Keratinocyte (primary cell): ENCODE measurements around the gene MASP2. TPM values are rescaled to one million over a fixed set of nuclear protein-coding genes. Genes with fewer than 3 reads are reported as not detected.

ENCODE experiments used
- DNase-seq: peaks from one replicate; pipeline ENCODE4 v3.0.0-alpha.2; 2011; ENCODE audit warnings: low read depth, missing footprints, low spot score
- FAIRE-seq: peaks from 2 replicates; lab custom pipeline; 2011; peaks lifted over from hg19 to GRCh38; lab: Jason Lieb, UNC
- H2AFZ ChIP-seq: 2 replicates; pipeline ENCODE4 v1.6.0; 2012; ENCODE audit warnings: low read length, control low read depth, inconsistent platforms; ENCODE audit not compliant: control insufficient read depth
- H3K27ac ChIP-seq: 2 replicates; pipeline ENCODE4 v1.5.1; 2011; ENCODE audit warnings: low read length; ENCODE audit not compliant: control insufficient read depth, insufficient read depth
- H3K27me3 ChIP-seq: 3 replicates; pipeline ENCODE4 v1.6.0; 2011; ENCODE audit warnings: low read length; ENCODE audit not compliant: control insufficient read depth, insufficient read depth; ENCODE audit errors: extremely low read depth
- H3K36me3 ChIP-seq, 2 experiments: 2 replicates in 1 of 2; 3 replicates in 1 of 2; pipeline ENCODE4 v1.5.1; 2011; ENCODE audit warnings: low read length in 2 of 2, mild to moderate bottlenecking in 1 of 2; ENCODE audit not compliant: control insufficient read depth in 2 of 2, insufficient read depth in 2 of 2; ENCODE audit errors: extremely low read depth in 1 of 2
- H3K4me1 ChIP-seq: 3 replicates; pipeline ENCODE4 v1.5.1; 2011; ENCODE audit warnings: low read length; ENCODE audit not compliant: control insufficient read depth, insufficient read depth; ENCODE audit errors: extremely low read depth
- H3K4me2 ChIP-seq: 3 replicates; pipeline ENCODE4 v1.6.0; 2011; ENCODE audit warnings: low read depth, low read length; ENCODE audit not compliant: control insufficient read depth, insufficient read depth; ENCODE audit errors: extremely low read depth
- H3K4me3 ChIP-seq, 3 experiments: fragments of 200-600 bp in 1 of 3; sonication (generic) in 1 of 3; 2 replicates in 2 of 3; 3 replicates in 1 of 3; pipeline ENCODE4 v1.5.1; 2011 to 2016; ENCODE audit warnings: low read length in 3 of 3, mild to moderate bottlenecking in 3 of 3, control low read depth in 2 of 3, inconsistent platforms in 1 of 3, low read depth in 1 of 3, mixed read lengths in 1 of 3, mixed run types in 1 of 3, moderate library complexity in 1 of 3; ENCODE audit not compliant: control insufficient read depth in 2 of 3, insufficient read depth in 2 of 3; ENCODE audit errors: extremely low read depth in 1 of 3
- H3K79me2 ChIP-seq: 2 replicates; pipeline ENCODE4 v1.6.0; 2012; ENCODE audit warnings: low read length; ENCODE audit not compliant: control insufficient read depth, insufficient read depth
- H3K9ac ChIP-seq: 3 replicates; pipeline ENCODE4 v1.6.0; 2011; ENCODE audit warnings: low read length; ENCODE audit not compliant: control insufficient read depth, insufficient read depth; ENCODE audit errors: extremely low read depth
- H3K9me1 ChIP-seq: 3 replicates; pipeline ENCODE4 v1.6.0; 2011; ENCODE audit warnings: low read length; ENCODE audit not compliant: control insufficient read depth, insufficient read depth; ENCODE audit errors: extremely low read depth
- H3K9me3 ChIP-seq: 2 replicates; pipeline ENCODE4 v1.5.1; 2012; ENCODE audit warnings: low read depth, low read length; ENCODE audit not compliant: control insufficient read depth
- H4K20me1 ChIP-seq: 3 replicates; pipeline ENCODE4 v1.6.0; 2011; ENCODE audit warnings: low read length; ENCODE audit not compliant: control insufficient read depth, insufficient read depth; ENCODE audit errors: extremely low read depth
- CTCF ChIP-seq, 3 experiments: IDR thresholded peaks in 1 of 3; conservative IDR thresholded peaks in 1 of 3; optimal IDR thresholded peaks in 1 of 3; 2 replicates in 2 of 3; 3 replicates in 1 of 3; pipeline versions ENCODE3 to v1.5.1; 2011; ENCODE audit warnings: low read length in 3 of 3, mild to moderate bottlenecking in 3 of 3, moderate library complexity in 2 of 3, control low read depth in 1 of 3, inconsistent platforms in 1 of 3; ENCODE audit not compliant: insufficient read depth in 2 of 3; ENCODE audit errors: extremely low read depth in 1 of 3
- EZH2 ChIP-seq: IDR thresholded peaks from one replicate; pipeline ENCODE4 v1.6.1; 2012; ENCODE audit warnings: inconsistent platforms, mild to moderate bottlenecking, low read length, moderate library complexity
- dilution Hi-C: fragments of 300-500 bp; cut with MboI; formaldehyde crosslinking; loops from one replicate; pipeline ENCODE4 v1.7.0; 2020; ENCODE audit warnings: low sequenced_read_pairs; ENCODE audit not compliant: extremely low pct_ligation_motif_present
- polyA plus RNA-seq, 5 experiments: library from polyadenylated mRNA; depleted of rRNA in 3 of 5; stranded (reverse) in 3 of 5; stranded (forward) in 1 of 5; unstranded in 1 of 5; fragments of >200 nt; gene quantifications; 1 replicate in 1 of 5; 2 replicates in 3 of 5; 3 replicates in 1 of 5; pipeline versions ENCODE4 v1.2.1 to v1.2.3, GENCODE V29; 2011 to 2012; ENCODE audit warnings: missing spikeins in 2 of 5, low read depth in 1 of 5, low replicate concordance in 1 of 5

MASP2 gene
- polyA plus RNA-seq, 1 donor (not counting 4 experiments of a cell fraction or from before 2014, with no cell fraction given) = 0.03 TPM

GRCh38 chr1:11055676-11056075, 8.6 kb upstream of the MASP2 start:
- Histone ChIP-seq H3K79me2 (peaks cover 17% of the 10 kb centered on the region), H3K36me3 (peaks cover 11 to 16% of the 10 kb centered on the region in 2 experiments), H3K4me1 (peaks cover 10% of the 10 kb centered on the region), H3K9me1 (no peaks in the 10 kb centered on the region), H3K9ac (no peak overlapping the region), H3K9me3 (no peaks in the 10 kb centered on the region), H3K4me3 (no peak overlapping the region), H3K27ac (no peak overlapping the region), H4K20me1 (peaks cover 2% of the 10 kb centered on the region), H3K4me2 (no peak overlapping the region), H2AFZ (no peak overlapping the region), H3K27me3 (no peaks in the 10 kb centered on the region)
- dilution Hi-C loops = no loop called here
- no peak for FAIRE-seq
- TF ChIP-seq EZH2 (no peak), CTCF (optimal IDR thresholded peaks at IDR 0.05 in 1 of 3, IDR thresholded peaks at IDR 0.05 in 1 of 3, conservative IDR thresholded peaks at IDR 0.05 in 1 of 3; ENCODE audit: extremely low read depth in 1 of 3, insufficient read depth in 2 of 3, low read length in 3 of 3) (no peak)
- DNase-seq = no peak

GRCh38 chr1:11054666-11055065, 7.6 kb upstream of the MASP2 start:
- FAIRE-seq = no peak
- H3K79me2 ChIP-seq = peaks cover 16% of the 10 kb centered on the region

More at GRCh38 chr1:11054666-11055065, 7.6 kb upstream of the MASP2 start:
- no peaks in the 10 kb centered on the region for H3K9me3 ChIP-seq
- TF ChIP-seq EZH2 (no peak), CTCF (optimal IDR thresholded peaks at IDR 0.05 in 1 of 3, IDR thresholded peaks at IDR 0.05 in 1 of 3, conservative IDR thresholded peaks at IDR 0.05 in 1 of 3; ENCODE audit: extremely low read depth in 1 of 3, insufficient read depth in 2 of 3, low read length in 3 of 3) (no peak)
- no peak overlapping the region for H3K4me3 ChIP-seq
- H3K36me3 ChIP-seq = peaks cover 11 to 16% of the 10 kb centered on the region in 2 experiments
- no peak overlapping the region for H3K4me2 ChIP-seq
- H3K9ac ChIP-seq = no peak overlapping the region
- peaks cover 10% of the 10 kb centered on the region for H3K4me1 ChIP-seq
- H3K27me3 ChIP-seq = no peaks in the 10 kb centered on the region
- DNase-seq = no peak
- H3K9me1 ChIP-seq = no peaks in the 10 kb centered on the region
- peaks cover 2% of the 10 kb centered on the region for H4K20me1 ChIP-seq
- dilution Hi-C loops = no loop called here
- no peak overlapping the region for H3K27ac ChIP-seq
- H2AFZ ChIP-seq = no peak overlapping the region
